ENCODE data around the gene CD59. TPM values are rescaled to one million over a fixed set of nuclear protein-coding genes. Genes with fewer than 3 reads are reported as not detected.
A peak's percentile ranks its signal among the peaks of the same experiment; 100 is the strongest.

The CD59 gene
- polyA plus RNA-seq, 2 of the 4 experiments (the other 2 are of a cell fraction) = 335 to 375 TPM

- no peak overlapping the region for H3K4me3 ChIP-seq
- CTCF ChIA-PET = interaction anchor here (1.7 to 4.4 kb wide), 4 partner anchors 31 to 35 kb away, joined by 5 to 19 read pairs (median 6); no protein-coding TSS in a partner anchor
Observed at GRCh38 chr11:33775467-33775807, 39.2 kb upstream of the CD59 start.

GRCh38 chr11:33774736-33775466 is 38.7 kb upstream of the CD59 start:
- CTCF ChIA-PET = interaction anchor here (0.8 to 4.4 kb wide), 5 partner anchors 32 to 232 kb away, joined by 3 to 19 read pairs (median 5); no protein-coding TSS in a partner anchor
- peak overlapping the region; percentile 90 for H3K4me3 ChIP-seq
- DNase-seq (ENCODE audit: low read depth in 1 of 2, low spot score in 1 of 2) (peak in 1 of 2 experiments; percentile 16), FAIRE-seq (no peak), ATAC-seq (peak; percentile 58 to 60)
- H3K9me3 ChIP-seq = no peaks in the 10 kb centered on the region
- POLR2A ChIA-PET = interaction anchor here (0.6 kb wide), 1 partner anchor 28 kb away, joined by 3 read pairs; no protein-coding TSS in a partner anchor
- peak; percentile 16 for TF ChIP-seq CHD2 (IDR thresholded peaks at IDR 0.05; ENCODE audit: low read length, partially characterized antibody)
- no peak for TF ChIP-seq EHF (CRISPR knock-in tag; IDR thresholded peaks at IDR 0.05)
- TF ChIP-seq RNF2 (IDR thresholded peaks at IDR 0.05; ENCODE audit: borderline replicate concordance, low read depth) = peak; percentile 71; the same call in 1 of the 2 replicates
- 0 out of 4 replicates have a peak, but pooled peaks of 1 of the 2 experiments have one; percentile 2 for TF ChIP-seq CEBPB (IDR thresholded peaks at IDR 0.05)
- TF ChIP-seq MAFK (IDR thresholded peaks at IDR 0.05; ENCODE audit: partially characterized antibody) = peak; percentile 57
- peak overlapping the region; percentile 82 for H3K4me2 ChIP-seq
- H3K4me1 ChIP-seq = peaks cover 33% of the 10 kb centered on the region
- WGBS (ENCODE audit: missing lambda C conversion rate) = 14% methylated on average over 22 of the region's 23 CpGs
- H3K27ac ChIP-seq = peak overlapping the region; percentile 66 to 90

More at GRCh38 chr11:33775467-33775807, 39.2 kb upstream of the CD59 start:
- no peak for FAIRE-seq
- POLR2A ChIA-PET = no interaction called here
- no peaks in the 10 kb centered on the region for H3K9me3 ChIP-seq
- no peak for DNase-seq (ENCODE audit: low read depth in 1 of 2, low spot score in 1 of 2)
- no peak for ATAC-seq
- peak overlapping the region; percentile 82 for H3K4me2 ChIP-seq
- 93% methylated on average over 7 of the region's 7 CpGs for WGBS (ENCODE audit: missing lambda C conversion rate)
- TF ChIP-seq SREBF2 (IDR thresholded peaks at IDR 0.05) (no peak), FOSL2 (IDR thresholded peaks at IDR 0.05) (no peak), FOSL2 (CRISPR knock-in tag; IDR thresholded peaks at IDR 0.05) (no peak), CBX2 (IDR thresholded peaks at IDR 0.05; ENCODE audit: borderline replicate concordance, low read depth) (no peak), ZSCAN20 (CRISPR knock-in tag; IDR thresholded peaks at IDR 0.05) (no peak), USF2 (IDR thresholded peaks at IDR 0.05) (no peak), ATOH8 (CRISPR knock-in tag; IDR thresholded peaks at IDR 0.05; ENCODE audit: low read depth) (no peak), HEYL (CRISPR knock-in tag; IDR thresholded peaks at IDR 0.05) (no peak), E2F6 (IDR thresholded peaks at IDR 0.05; ENCODE audit: borderline replicate concordance, low read depth) (no peak), JUNB (IDR thresholded peaks at IDR 0.05) (no peak), PBX3 (IDR thresholded peaks at IDR 0.05) (no peak), POLR2A (IDR thresholded peaks at IDR 0.05; ENCODE audit: low read length) (no peak), HES2 (IDR thresholded peaks at IDR 0.05) (no peak), RARB (CRISPR knock-in tag; IDR thresholded peaks at IDR 0.05) (no peak), MYC (IDR thresholded peaks at IDR 0.05; ENCODE audit: borderline replicate concordance, low read length) (no peak), BCL3 (IDR thresholded peaks at IDR 0.05) (no peak), MAX (IDR thresholded peaks at IDR 0.05) (no peak), MAZ (IDR thresholded peaks at IDR 0.05; ENCODE audit: borderline replicate concordance, low read depth, low read length) (no peak)
- no peak overlapping the region for H3K27ac ChIP-seq
- H3K4me1 ChIP-seq = peaks cover 33% of the 10 kb centered on the region

All from A549 (cell line).